SK-N-SH (cell line): ENCODE measurements around the gene UST. TPM values are rescaled to one million over a fixed set of nuclear protein-coding genes. Genes with fewer than 3 reads are reported as not detected.

Experiments
- CTCF ChIA-PET: fragments of 300-600, 350-600 bp; formaldehyde crosslinking; extraction: SDS; loops from one replicate; lab custom pipeline; 2021; lab: Yijun Ruan, JAX
- POLR2A ChIA-PET: fragments of 350-600 bp; sonication (Branson Sonifier 250); formaldehyde crosslinking; extraction: SDS; loops from one replicate; lab custom pipeline; 2020; ENCODE audit warnings: antibody characterized with exemption, inconsistent platforms; lab: Yijun Ruan, JAX
- DNase-seq: peaks from one replicate; pipeline ENCODE4 v3.0.0; 2012
- H2AFZ ChIP-seq: fragments of 200-600 bp; sonication (generic); 2 replicates; pipeline ENCODE4 v1.8.1; 2016; ENCODE audit warnings: antibody characterized with exemption, mild to moderate bottlenecking, low read depth
- H3F3A ChIP-seq: fragments of 200-600 bp; sonication (generic); replicated peaks from 2 replicates; pipeline ENCODE3; 2016; ENCODE audit warnings: antibody characterized with exemption, mild to moderate bottlenecking; ENCODE audit not compliant: insufficient read depth
- H3K27ac ChIP-seq, 2 experiments: fragments of 200-500 bp in 1 of 2; fragments of 200-600 bp in 1 of 2; sonication (Bioruptor generic) in 1 of 2; sonication (generic), shearing (Covaris generic) in 1 of 2; 2 replicates each; pipeline versions ENCODE4 v1.5.1 to v1.6.1; 2014 to 2016; ENCODE audit warnings: low read depth in 2 of 2, inconsistent platforms in 1 of 2, low read length in 1 of 2, mild to moderate bottlenecking in 1 of 2, mixed read lengths in 1 of 2
- H3K27me3 ChIP-seq: fragments of 200-600 bp; sonication (generic), shearing (Covaris generic); 2 replicates; pipeline ENCODE4 v1.6.1; 2016; ENCODE audit warnings: mixed run types; ENCODE audit not compliant: insufficient read depth
- H3K36me3 ChIP-seq, 2 experiments: fragments of 200-500 bp in 1 of 2; fragments of 200-600 bp in 1 of 2; sonication (Bioruptor generic) in 1 of 2; sonication (generic) in 1 of 2; replicated peaks in 1 of 2; 2 replicates each; pipeline versions ENCODE3 to v1.5.1; 2014 to 2016; ENCODE audit warnings: low read length in 1 of 2, mild to moderate bottlenecking in 1 of 2; ENCODE audit not compliant: insufficient read depth in 2 of 2, control insufficient read depth in 1 of 2
- H3K4me1 ChIP-seq, 2 experiments: fragments of 200-500 bp in 1 of 2; fragments of 200-600 bp in 1 of 2; sonication (Bioruptor generic) in 1 of 2; sonication (generic), shearing (Covaris generic) in 1 of 2; 2 replicates each; pipeline versions ENCODE4 v1.5.1 to v1.6.1; 2014 to 2016; ENCODE audit warnings: low read depth in 1 of 2, low read length in 1 of 2, mixed run types in 1 of 2; ENCODE audit not compliant: insufficient read depth in 2 of 2, control insufficient read depth in 1 of 2
- H3K4me2 ChIP-seq: fragments of 200-600 bp; sonication (generic), shearing (Covaris generic); 2 replicates; pipeline ENCODE4 v1.6.1; 2017; ENCODE audit warnings: mixed run types
- H3K4me3 ChIP-seq, 2 experiments: fragments of 200-500 bp in 1 of 2; fragments of 200-600 bp in 1 of 2; sonication (Bioruptor generic) in 1 of 2; sonication (generic), shearing (Covaris generic) in 1 of 2; 2 replicates each; pipeline versions ENCODE4 v1.5.1 to v1.8.1; 2014 to 2016; ENCODE audit warnings: low read depth in 2 of 2, inconsistent platforms in 1 of 2, low read length in 1 of 2, mild to moderate bottlenecking in 1 of 2, mixed read lengths in 1 of 2, moderate library complexity in 1 of 2
- H3K79me2 ChIP-seq: fragments of 200-600 bp; sonication (generic); 2 replicates; pipeline ENCODE4 v1.8.1; 2017; ENCODE audit warnings: mild to moderate bottlenecking; ENCODE audit not compliant: insufficient read depth
- H3K9ac ChIP-seq: fragments of 200-600 bp; sonication (generic); 2 replicates; pipeline ENCODE4 v1.6.1; 2017; ENCODE audit warnings: mixed run types
- H3K9me2 ChIP-seq: fragments of 200-600 bp; sonication (generic); 2 replicates; pipeline ENCODE4 v1.6.1; 2017; ENCODE audit warnings: mixed run types
- H3K9me3 ChIP-seq: fragments of 200-600 bp; sonication (generic); 2 replicates; pipeline ENCODE4 v1.6.1; 2017; ENCODE audit warnings: mixed run types, mild to moderate bottlenecking, moderate library complexity
- H4K20me1 ChIP-seq: fragments of 200-600 bp; sonication (generic); 2 replicates; pipeline ENCODE4 v1.6.1; 2017; ENCODE audit warnings: mild to moderate bottlenecking, mixed run types; ENCODE audit not compliant: insufficient read depth
- EP300 ChIP-seq, 2 experiments: IDR thresholded peaks; 2 replicates each; pipeline versions ENCODE4 v1.4.0 to v1.6.1; 2012; ENCODE audit warnings: borderline replicate concordance in 1 of 2, low read depth in 1 of 2, low read length in 1 of 2
- FOSL2 ChIP-seq: IDR thresholded peaks from 2 replicates; pipeline ENCODE4 v1.4.0; 2012; ENCODE audit warnings: low read depth, mild to moderate bottlenecking, moderate library complexity, borderline replicate concordance
- FOXJ3 ChIP-seq: sonication (generic); formaldehyde crosslinking; IDR thresholded peaks from 2 replicates; pipeline ENCODE4 v1.5.1; 2020; ENCODE audit warnings: mild to moderate bottlenecking, missing genetic modification reagents
- GATA2 ChIP-seq: sonication (generic); formaldehyde crosslinking; IDR thresholded peaks from 2 replicates; pipeline ENCODE4 v1.5.0; 2020; ENCODE audit warnings: mild to moderate bottlenecking, missing genetic modification reagents
- IRF3 ChIP-seq: fragments of 150-350 bp; IDR thresholded peaks from 2 replicates; pipeline ENCODE4 v1.6.1; 2016; ENCODE audit warnings: mild to moderate bottlenecking, low read depth, low read length
- JUND ChIP-seq: IDR thresholded peaks from 2 replicates; pipeline ENCODE4 v1.4.0; 2012
- MAX ChIP-seq: IDR thresholded peaks from 2 replicates; pipeline ENCODE4 v1.4.0; 2012; ENCODE audit warnings: low read depth
- MEF2A ChIP-seq: IDR thresholded peaks from 2 replicates; pipeline ENCODE4 v1.4.0; 2012; ENCODE audit warnings: low read depth, borderline replicate concordance
- NFIC ChIP-seq: IDR thresholded peaks from 2 replicates; pipeline ENCODE4 v1.4.0; 2012; ENCODE audit warnings: borderline replicate concordance
- NRF1 ChIP-seq: IDR thresholded peaks from 2 replicates; pipeline ENCODE4 v1.6.1; 2012; ENCODE audit warnings: low read depth, mild to moderate bottlenecking, low read length
- RAD21 ChIP-seq: IDR thresholded peaks from 2 replicates; pipeline ENCODE4 v1.6.1; 2012; ENCODE audit warnings: mild to moderate bottlenecking, low read length
- RCOR1 ChIP-seq: fragments of 150-350 bp; IDR thresholded peaks from 2 replicates; pipeline ENCODE4 v1.6.1; 2017; ENCODE audit warnings: antibody characterized with exemption, low read length
- REST ChIP-seq: IDR thresholded peaks from 2 replicates; pipeline ENCODE4 v1.6.1; 2012; ENCODE audit warnings: mild to moderate bottlenecking, low read depth, low read length, moderate library complexity
- SIN3A ChIP-seq: IDR thresholded peaks from 2 replicates; pipeline ENCODE4 v1.6.1; 2012; ENCODE audit warnings: low read depth, mild to moderate bottlenecking, low read length, moderate library complexity, borderline replicate concordance
- TAF1 ChIP-seq: IDR thresholded peaks from 2 replicates; pipeline ENCODE4 v1.6.1; 2012; ENCODE audit warnings: low read depth, mild to moderate bottlenecking, low read length, moderate library complexity, borderline replicate concordance
- TEAD4 ChIP-seq: IDR thresholded peaks from 2 replicates; pipeline ENCODE4 v1.4.0; 2012; ENCODE audit warnings: mild to moderate bottlenecking, borderline replicate concordance; ENCODE audit not compliant: insufficient read depth
- USF1 ChIP-seq: IDR thresholded peaks from 2 replicates; pipeline ENCODE4 v1.4.0; 2012; ENCODE audit warnings: low read depth, borderline replicate concordance
- USF2 ChIP-seq: fragments of 150-350 bp; IDR thresholded peaks from 2 replicates; pipeline ENCODE4 v1.6.1; 2017; ENCODE audit warnings: antibody characterized with exemption, low read length, low read depth, borderline replicate concordance
- WGBS: methylation state at CpG from one replicate; pipeline ENCODE4 v1.1.6; 2017; ENCODE audit warnings: low lambda C conversion rate; 5-methylcytosine and 5-hydroxymethylcytosine counted together
- polyA plus RNA-seq, 3 experiments: library from polyadenylated mRNA; depleted of rRNA; stranded (reverse); fragments of >200 nt; gene quantifications; 2 replicates each; pipeline ENCODE4 v1.2.3, GENCODE V29; 2012

UST gene
- polyA plus RNA-seq, 1 of the 3 experiments (the other 2 are of a cell fraction), result 1.7 TPM

- Histone ChIP-seq H3K4me2 (no peak overlapping the region), H3K36me3 (no peaks in the 10 kb centered on the region), H3K27me3 (no peaks in the 10 kb centered on the region), H3K79me2 (no peaks in the 10 kb centered on the region), H3K9me2 (no peaks in the 10 kb centered on the region), H3F3A (peaks cover 30% of the 10 kb centered on the region), H2AFZ (no peak overlapping the region), H4K20me1 (no peaks in the 10 kb centered on the region)
- ChIA-PET POLR2A (no interaction called here), CTCF (interaction anchor here (6.2 kb wide), 1 partner anchor 354 kb away, joined by 55 read pairs; no protein-coding TSS in a partner anchor)
- no peak for DNase-seq
- TF ChIP-seq FOXJ3 (CRISPR knock-in tag) (no peak), JUND (no peak), MEF2A (no peak), NFIC (no peak), USF2 (no peak), USF1 (no peak), GATA2 (CRISPR knock-in tag) (no peak)
- TF ChIP-seq, all 33 proteins: peak for 0
- H3K9me3 ChIP-seq, result no peaks in the 10 kb centered on the region
- 87% methylated on average over 10 of the region's 10 CpGs for WGBS
- peaks cover 16 to 20% of the 10 kb centered on the region in 2 experiments for H3K4me1 ChIP-seq
- H3K4me3 ChIP-seq, result no peak overlapping the region
- H3K27ac ChIP-seq, result peak overlapping the region in 1 of 2 experiments; percentile 27; a peak in 1 of 4 replicates
- H3K9ac ChIP-seq, result no peak overlapping the region
Observed at GRCh38 chr6:149078211-149078782, 331.5 kb downstream of the UST start.

- no peaks in the 10 kb centered on the region for H3K27me3 ChIP-seq
- H3K9ac ChIP-seq, result no peak overlapping the region
- no peaks in the 10 kb centered on the region for H3K79me2 ChIP-seq
- ChIA-PET CTCF (interaction anchor here (1.8 to 2.6 kb wide), 2 partner anchors 51 to 352 kb away, joined by 7 to 34 read pairs; no protein-coding TSS in a partner anchor), POLR2A (no interaction called here)
- DNase-seq, result no peak
- H4K20me1 ChIP-seq, result no peaks in the 10 kb centered on the region
- H3K9me2 ChIP-seq, result no peaks in the 10 kb centered on the region
- H3K4me3 ChIP-seq, result no peak overlapping the region
- H3K4me1 ChIP-seq, result peaks cover 16 to 24% of the 10 kb centered on the region in 2 experiments
- peak overlapping the region; percentile 83; the same call in 1 of the 2 replicates for H2AFZ ChIP-seq
- H3K4me2 ChIP-seq, result peak overlapping the region; percentile 15; the same call in 1 of the 2 replicates
- WGBS, result 96% methylated on average over 2 of the region's 2 CpGs
- peak overlapping the region; percentile 60 to 87; a peak in 3 of 4 replicates for H3K27ac ChIP-seq
- H3K36me3 ChIP-seq, result no peaks in the 10 kb centered on the region
- H3K9me3 ChIP-seq, result no peaks in the 10 kb centered on the region
- peaks cover 30% of the 10 kb centered on the region for H3F3A ChIP-seq
- TF ChIP-seq TEAD4, result no peak
- TF ChIP-seq REST, result no peak
- TF ChIP-seq SIN3A, result no peak
- no peak for TF ChIP-seq EP300 (IDR thresholded peaks at IDR 0.05; ENCODE audit: borderline replicate concordance in 1 of 2, low read depth in 1 of 2, low read length in 1 of 2)
- no peak for TF ChIP-seq RCOR1
- TF ChIP-seq MEF2A, result no peak
- TF ChIP-seq TAF1, result no peak
- no peak for TF ChIP-seq FOSL2
- no peak for TF ChIP-seq RAD21
- no peak for TF ChIP-seq MAX
- no peak for TF ChIP-seq NRF1
- TF ChIP-seq IRF3, result no peak
Observed at GRCh38 chr6:149079456-149079855, 332.6 kb downstream of the UST start.
